A673 (cell line): ENCODE data around the gene PPAT. TPM values are rescaled to one million over a fixed set of nuclear protein-coding genes. Genes with fewer than 3 reads are reported as not detected.

Experiments
- BruUV-seq: library from RNA; stranded (reverse); fragments of 400-500 nt; replicated peaks from 2 replicates; lab custom pipeline; 2021; lab: Mats Ljungman, UMichigan
- CTCF ChIA-PET: fragments of 300-600 bp; sonication (Branson Sonifier 250); formaldehyde crosslinking; loops from one replicate; lab custom pipeline; 2022; ENCODE audit warnings: antibody characterized with exemption; lab: Charles Lee
- POLR2A ChIA-PET: fragments of 300-600 bp; sonication (Branson Sonifier 250); formaldehyde crosslinking; loops from one replicate; lab custom pipeline; 2022; ENCODE audit warnings: antibody characterized with exemption; ENCODE audit not compliant: low non-redundant PET; lab: Charles Lee
- DNase-seq: peaks from one replicate; pipeline ENCODE4 v3.0.0-alpha.2; 2015; ENCODE audit warnings: low spot score
- H3K27ac ChIP-seq: fragments of 200-600 bp; sonication (generic); 2 replicates; pipeline ENCODE4 v1.5.1; 2016; ENCODE audit warnings: mixed run types, low read depth, mild to moderate bottlenecking, mixed read lengths, antibody characterized with exemption, low read length; ENCODE audit not compliant: poor library complexity, severe bottlenecking
- H3K27me3 ChIP-seq: fragments of 200-600 bp; sonication (generic); replicated peaks from 2 replicates; pipeline ENCODE4 v1.6.1; 2017; ENCODE audit warnings: mixed run types, low read depth, mild to moderate bottlenecking, mixed read lengths, antibody characterized with exemption, low read length; ENCODE audit not compliant: insufficient read depth, poor library complexity
- H3K36me3 ChIP-seq: fragments of 200-600 bp; sonication (generic); 2 replicates; pipeline ENCODE4 v1.6.1; 2016; ENCODE audit warnings: mixed run types, mild to moderate bottlenecking, mixed read lengths, antibody characterized with exemption, low read length; ENCODE audit not compliant: insufficient read depth, poor library complexity, severe bottlenecking
- H3K4me1 ChIP-seq: fragments of 200-600 bp; sonication (generic); 2 replicates; pipeline ENCODE4 v1.6.1; 2017; ENCODE audit warnings: mixed run types, mild to moderate bottlenecking, mixed read lengths, antibody characterized with exemption, low read length; ENCODE audit not compliant: insufficient read depth, poor library complexity, severe bottlenecking
- H3K4me3 ChIP-seq: fragments of 200-600 bp; sonication (generic); 2 replicates; pipeline ENCODE4 v1.5.1; 2016; ENCODE audit warnings: low read depth, mixed run types, mild to moderate bottlenecking, mixed read lengths, low read length; ENCODE audit not compliant: poor library complexity, severe bottlenecking
- H3K9me3 ChIP-seq: fragments of 200-600 bp; sonication (generic); 2 replicates; pipeline ENCODE4 v1.6.1; 2016; ENCODE audit warnings: mixed run types, low read depth, mild to moderate bottlenecking, mixed read lengths, antibody characterized with exemption, low read length; ENCODE audit not compliant: poor library complexity, severe bottlenecking
- EZH2 ChIP-seq: fragments of 200-600 bp; sonication (generic); IDR thresholded peaks from 2 replicates; pipeline ENCODE4 v1.6.1; 2017; ENCODE audit warnings: borderline replicate concordance, low read depth, mild to moderate bottlenecking, mixed read lengths, antibody characterized with exemption, low read length; ENCODE audit not compliant: poor library complexity, severe bottlenecking
- intact Hi-C: fragments of 100-400 bp; cut with micrococcal nuclease; formaldehyde crosslinking; loops from one replicate; pipeline ENCODE4 v1.10.0; 2022; ENCODE audit not compliant: unreplicated experiment
- total RNA-seq: library from RNA; stranded (reverse); gene quantifications from 2 replicates; pipeline ENCODE4 v1.2.3, GENCODE V29; 2021
- TF ChIP-seq, protein P1 (sequence below): fragments of 300-800, 200-600 bp; sonication (generic); conservative IDR thresholded peaks from 2 replicates; pipeline ENCODE4 v1.5.1; 2017; ENCODE audit warnings: low read depth, mild to moderate bottlenecking, antibody characterized with exemption, low read length, moderate library complexity, mixed read lengths

PPAT gene
- total RNA-seq, 1 experiment from 2014 or later, result 41.6 TPM

DNA sequence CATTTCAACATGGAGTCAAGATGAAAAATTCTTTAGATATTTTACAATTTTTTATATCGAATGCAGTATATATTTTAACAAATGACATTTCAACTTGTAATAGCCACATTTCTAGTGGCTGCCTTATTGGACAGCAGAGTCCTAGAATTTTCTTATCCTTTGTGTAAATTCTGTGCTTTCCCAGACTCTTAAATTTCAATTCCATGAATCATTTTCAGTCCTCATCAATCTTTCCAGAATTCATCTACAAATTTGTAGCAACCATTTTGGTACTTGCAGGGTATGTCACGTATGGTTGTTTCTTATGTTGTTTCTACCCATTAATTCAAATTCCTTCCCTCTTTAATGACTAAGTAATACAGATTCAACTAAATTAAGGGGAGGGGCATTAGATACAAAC lies 3.4 kb upstream of the PPAT start:
- intact Hi-C loops, result no loop called here
- no peak for TF ChIP-seq EZH2
- TF ChIP-seq, protein P1, sequence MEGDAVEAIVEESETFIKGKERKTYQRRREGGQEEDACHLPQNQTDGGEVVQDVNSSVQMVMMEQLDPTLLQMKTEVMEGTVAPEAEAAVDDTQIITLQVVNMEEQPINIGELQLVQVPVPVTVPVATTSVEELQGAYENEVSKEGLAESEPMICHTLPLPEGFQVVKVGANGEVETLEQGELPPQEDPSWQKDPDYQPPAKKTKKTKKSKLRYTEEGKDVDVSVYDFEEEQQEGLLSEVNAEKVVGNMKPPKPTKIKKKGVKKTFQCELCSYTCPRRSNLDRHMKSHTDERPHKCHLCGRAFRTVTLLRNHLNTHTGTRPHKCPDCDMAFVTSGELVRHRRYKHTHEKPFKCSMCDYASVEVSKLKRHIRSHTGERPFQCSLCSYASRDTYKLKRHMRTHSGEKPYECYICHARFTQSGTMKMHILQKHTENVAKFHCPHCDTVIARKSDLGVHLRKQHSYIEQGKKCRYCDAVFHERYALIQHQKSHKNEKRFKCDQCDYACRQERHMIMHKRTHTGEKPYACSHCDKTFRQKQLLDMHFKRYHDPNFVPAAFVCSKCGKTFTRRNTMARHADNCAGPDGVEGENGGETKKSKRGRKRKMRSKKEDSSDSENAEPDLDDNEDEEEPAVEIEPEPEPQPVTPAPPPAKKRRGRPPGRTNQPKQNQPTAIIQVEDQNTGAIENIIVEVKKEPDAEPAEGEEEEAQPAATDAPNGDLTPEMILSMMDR, result no peak
- Histone ChIP-seq H3K27ac (no peak overlapping the region), H3K27me3 (no peaks in the 10 kb centered on the region), H3K4me1 (peaks cover 19% of the 10 kb centered on the region), H3K9me3 (no peaks in the 10 kb centered on the region), H3K4me3 (no peak overlapping the region), H3K36me3 (peaks cover 22% of the 10 kb centered on the region)
- ChIA-PET CTCF (no interaction called here), POLR2A (no interaction called here)
- TSS peak; percentile 1 for BruUV-seq
- no peak for DNase-seq

- H3K4me1 ChIP-seq, result peaks cover 3% of the 10 kb centered on the region
- ChIA-PET CTCF (no interaction called here), POLR2A (interaction anchor here (0.5 kb wide), 1 partner anchor 1120 kb away, joined by 3 read pairs; no protein-coding TSS in a partner anchor)
- DNase-seq, result peak; percentile 30
- H3K27me3 ChIP-seq, result no peaks in the 10 kb centered on the region
- no peaks in the 10 kb centered on the region for H3K36me3 ChIP-seq
- TF ChIP-seq, protein P1, result no peak
- TF ChIP-seq EZH2, result no peak
- no peaks in the 10 kb centered on the region for H3K9me3 ChIP-seq
- peak overlapping the region; percentile 93 for H3K27ac ChIP-seq
- intact Hi-C loops, result no loop called here
- no TSS peak for BruUV-seq
- peak overlapping the region; percentile 82 for H3K4me3 ChIP-seq
Measured at GRCh38 chr4:56434599-56435139, 746 bp downstream of the PPAT start.

- TF ChIP-seq, protein P1, result no peak
- TF ChIP-seq EZH2, result no peak
- intact Hi-C loops, result no loop called here
- Histone ChIP-seq H3K27me3 (no peaks in the 10 kb centered on the region), H3K9me3 (no peaks in the 10 kb centered on the region), H3K36me3 (no peaks in the 10 kb centered on the region), H3K27ac (no peak overlapping the region), H3K4me3 (no peak overlapping the region), H3K4me1 (peaks cover 2% of the 10 kb centered on the region)
- ChIA-PET CTCF (no interaction called here), POLR2A (no interaction called here)
- no TSS peak for BruUV-seq
- DNase-seq, result no peak
Measured at GRCh38 chr4:56433280-56433679, 2.1 kb downstream of the PPAT start.
